OCI-LY3 (cell line): ENCODE data around the gene PRM1.

ENCODE experiments used
- CTCF ChIP-seq: fragments of 200-600, 300-600 bp; sonication (generic); IDR thresholded peaks from 2 replicates; pipeline ENCODE4 v1.5.1; 2014; ENCODE audit warnings: antibody characterized with exemption, low read length, low read depth
- EZH2phosphoT487 ChIP-seq: fragments of 200-600 bp; shearing (Covaris generic); IDR thresholded peaks from 2 replicates; pipeline ENCODE4 v1.6.1; 2018; ENCODE audit warnings: antibody characterized with exemption, mixed run types, low read depth

GRCh38 chr16:11277607-11278337 is 3.4 kb downstream of the PRM1 start:
- TF ChIP-seq CTCF (no peak), EZH2phosphoT487 (no peak)
